ENCODE results near the gene NRG2.

DNA sequence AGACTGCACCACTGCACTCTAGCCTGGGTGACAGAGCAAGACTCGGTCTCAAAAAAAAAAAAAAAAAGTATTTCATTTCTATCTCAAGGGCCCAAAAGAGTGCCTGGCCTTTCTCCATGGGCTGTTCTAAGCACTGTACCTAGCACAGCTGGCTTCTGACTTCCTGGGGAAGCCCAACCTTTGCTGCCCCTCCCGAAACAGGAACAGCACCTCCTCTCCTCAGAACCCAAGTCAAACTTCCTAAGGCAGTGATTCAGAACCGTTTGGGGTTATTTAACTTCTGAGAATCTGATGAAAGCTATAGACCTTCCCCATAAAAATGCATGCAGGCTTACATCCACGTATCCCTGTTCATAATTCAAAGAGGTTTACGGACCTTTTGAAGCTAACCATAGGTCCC, 57.8 kb downstream of the NRG2 start:
- TF ChIP-seq, protein P1, sequence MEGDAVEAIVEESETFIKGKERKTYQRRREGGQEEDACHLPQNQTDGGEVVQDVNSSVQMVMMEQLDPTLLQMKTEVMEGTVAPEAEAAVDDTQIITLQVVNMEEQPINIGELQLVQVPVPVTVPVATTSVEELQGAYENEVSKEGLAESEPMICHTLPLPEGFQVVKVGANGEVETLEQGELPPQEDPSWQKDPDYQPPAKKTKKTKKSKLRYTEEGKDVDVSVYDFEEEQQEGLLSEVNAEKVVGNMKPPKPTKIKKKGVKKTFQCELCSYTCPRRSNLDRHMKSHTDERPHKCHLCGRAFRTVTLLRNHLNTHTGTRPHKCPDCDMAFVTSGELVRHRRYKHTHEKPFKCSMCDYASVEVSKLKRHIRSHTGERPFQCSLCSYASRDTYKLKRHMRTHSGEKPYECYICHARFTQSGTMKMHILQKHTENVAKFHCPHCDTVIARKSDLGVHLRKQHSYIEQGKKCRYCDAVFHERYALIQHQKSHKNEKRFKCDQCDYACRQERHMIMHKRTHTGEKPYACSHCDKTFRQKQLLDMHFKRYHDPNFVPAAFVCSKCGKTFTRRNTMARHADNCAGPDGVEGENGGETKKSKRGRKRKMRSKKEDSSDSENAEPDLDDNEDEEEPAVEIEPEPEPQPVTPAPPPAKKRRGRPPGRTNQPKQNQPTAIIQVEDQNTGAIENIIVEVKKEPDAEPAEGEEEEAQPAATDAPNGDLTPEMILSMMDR (IDR thresholded peaks at IDR 0.05; ENCODE audit: insufficient read depth, low read length) = no peak
- TF ChIP-seq SPI1 (IDR thresholded peaks at IDR 0.05; ENCODE audit: borderline replicate concordance, low read depth) = no peak

All from HL-60 (cell line).